Activated naive CD8-positive, alpha-beta T cell treated with anti-CD3 and anti-CD28 coated beads, Interleukin-2, amount 50 U/mL, for 16 hours (primary cell): ENCODE results near the gene USP47.

Source experiments
- DNase-seq: peaks from one replicate; pipeline ENCODE4 v3.0.0-alpha.2; 2020; ENCODE audit warnings: low read depth, low spot score

The USP47 gene

DNA sequence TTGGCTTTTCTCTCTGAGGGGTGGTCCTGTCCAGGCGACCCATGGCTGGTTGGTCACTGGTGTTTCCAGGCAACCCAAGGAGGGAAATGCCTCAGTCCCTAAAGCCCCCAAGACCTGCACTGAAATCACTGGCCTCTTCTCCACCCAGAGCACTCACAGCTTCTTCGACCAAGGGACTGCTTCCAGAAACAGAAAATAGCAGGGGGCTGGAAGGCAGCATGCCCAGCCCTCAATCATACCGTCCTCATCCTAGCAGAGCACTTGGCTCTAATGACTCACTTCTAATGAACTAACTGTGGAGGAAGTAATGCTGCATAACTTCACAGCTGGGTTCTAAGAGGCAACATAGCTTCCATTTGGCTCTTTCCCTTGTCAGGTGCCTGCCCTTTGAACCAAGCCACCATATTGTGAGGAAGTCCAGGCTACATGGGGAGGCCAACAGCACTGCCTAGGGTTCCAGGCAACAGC, 139.1 kb downstream of the USP47 start:
- DNase-seq, result no peak

- no peak for DNase-seq
Observed at GRCh38 chr11:11981364-11981763, 139.6 kb downstream of the USP47 start.

DNA sequence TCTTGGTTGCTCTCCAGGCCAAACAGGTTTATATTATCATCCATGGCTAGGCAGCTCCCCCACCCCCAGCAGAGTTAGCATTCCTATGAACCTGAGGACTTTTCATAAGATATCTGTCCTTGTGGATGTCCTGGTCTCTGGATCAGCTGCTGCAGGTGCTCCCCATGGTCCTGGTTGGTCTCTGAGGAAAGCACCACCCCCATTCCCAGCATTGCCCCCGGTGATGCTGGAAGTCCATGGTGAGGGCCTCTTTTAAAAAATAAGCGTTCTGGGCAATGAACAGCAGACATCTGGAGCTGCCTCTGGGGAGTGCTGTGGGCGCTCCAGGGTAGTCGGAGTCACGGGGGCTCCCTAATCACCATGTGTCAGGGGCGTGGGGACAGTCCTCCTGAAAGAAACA, 140.1 kb downstream of the USP47 start:
- DNase-seq, result no peak

DNA sequence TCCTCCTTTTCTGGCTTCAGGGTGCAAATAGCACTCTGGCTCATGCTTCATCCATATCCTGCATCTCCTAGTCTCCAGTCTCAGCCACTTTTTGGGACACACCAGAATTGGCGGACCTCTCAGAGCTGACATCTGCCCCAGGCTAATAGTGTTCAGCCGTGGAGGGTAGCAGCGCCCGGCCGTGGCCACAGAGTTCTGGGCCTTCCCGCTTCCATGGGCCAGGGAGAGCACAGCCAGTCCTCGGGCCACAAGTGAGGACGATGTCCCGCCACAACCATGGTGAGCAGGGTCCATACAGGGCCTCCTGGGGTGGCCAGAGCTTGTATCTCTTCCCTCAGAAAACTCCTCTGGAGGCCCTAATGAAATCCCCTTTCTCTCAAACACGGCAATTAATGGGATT, 140.7 kb downstream of the USP47 start:
- DNase-seq, result no peak

- DNase-seq, result no peak
Observed at GRCh38 chr11:11982975-11983374, 141.2 kb downstream of the USP47 start.

DNA sequence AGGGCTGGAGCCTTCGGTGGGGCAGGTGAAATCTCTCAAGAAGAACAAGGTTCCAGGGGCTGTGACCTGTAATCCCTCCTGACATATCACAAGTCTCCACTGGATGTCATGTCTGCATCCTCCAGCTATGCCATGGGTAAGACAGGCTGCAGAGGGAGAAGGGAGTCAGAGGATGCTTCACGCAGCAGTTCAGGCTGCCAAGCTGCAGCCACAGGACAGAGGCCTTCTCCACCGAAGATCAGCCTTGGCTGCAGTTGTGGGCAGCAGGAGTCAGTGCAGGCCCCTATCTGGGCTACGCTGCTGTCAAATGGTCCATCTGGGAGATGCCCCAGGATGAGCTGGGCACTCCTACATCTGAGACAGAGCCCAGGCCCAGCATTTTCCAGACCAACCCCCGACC, 141.7 kb downstream of the USP47 start:
- DNase-seq, result no peak

- no peak for DNase-seq
Observed at GRCh38 chr11:11984563-11984962, 142.8 kb downstream of the USP47 start.

DNA sequence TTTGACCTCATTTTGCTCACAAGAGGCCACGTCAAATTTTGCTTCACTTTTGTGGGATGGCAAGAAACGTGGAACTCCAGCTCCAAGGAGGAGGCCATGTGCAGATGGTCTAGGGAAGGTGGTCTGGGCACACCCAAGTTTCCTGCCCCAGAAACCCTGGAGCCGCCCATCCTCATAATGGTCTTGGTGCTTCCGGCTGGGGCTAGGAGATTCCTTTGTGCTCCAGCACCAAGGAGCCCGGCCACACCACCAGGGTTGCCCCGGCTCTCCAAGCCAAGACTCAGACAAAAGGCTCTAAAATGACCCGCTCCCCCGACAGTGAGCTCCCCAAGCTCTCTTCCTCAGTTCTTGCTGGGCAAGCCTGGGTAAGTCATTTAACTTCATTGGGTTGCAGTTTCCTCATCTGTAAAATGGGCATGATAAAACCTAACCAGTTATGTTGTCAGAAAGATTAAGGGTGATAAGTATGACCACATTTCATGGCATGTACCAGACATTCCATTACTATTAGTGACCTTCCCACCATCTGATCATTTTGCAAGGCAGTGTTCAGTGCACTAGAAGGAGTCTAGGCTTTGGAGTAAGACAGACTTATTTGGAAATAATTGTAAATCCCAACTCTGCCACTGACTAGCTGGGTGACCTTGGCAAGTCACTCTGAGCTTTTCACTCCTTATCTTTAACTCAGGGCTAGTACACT, 143.4 kb downstream of the USP47 start:
- DNase-seq, result no peak

DNA sequence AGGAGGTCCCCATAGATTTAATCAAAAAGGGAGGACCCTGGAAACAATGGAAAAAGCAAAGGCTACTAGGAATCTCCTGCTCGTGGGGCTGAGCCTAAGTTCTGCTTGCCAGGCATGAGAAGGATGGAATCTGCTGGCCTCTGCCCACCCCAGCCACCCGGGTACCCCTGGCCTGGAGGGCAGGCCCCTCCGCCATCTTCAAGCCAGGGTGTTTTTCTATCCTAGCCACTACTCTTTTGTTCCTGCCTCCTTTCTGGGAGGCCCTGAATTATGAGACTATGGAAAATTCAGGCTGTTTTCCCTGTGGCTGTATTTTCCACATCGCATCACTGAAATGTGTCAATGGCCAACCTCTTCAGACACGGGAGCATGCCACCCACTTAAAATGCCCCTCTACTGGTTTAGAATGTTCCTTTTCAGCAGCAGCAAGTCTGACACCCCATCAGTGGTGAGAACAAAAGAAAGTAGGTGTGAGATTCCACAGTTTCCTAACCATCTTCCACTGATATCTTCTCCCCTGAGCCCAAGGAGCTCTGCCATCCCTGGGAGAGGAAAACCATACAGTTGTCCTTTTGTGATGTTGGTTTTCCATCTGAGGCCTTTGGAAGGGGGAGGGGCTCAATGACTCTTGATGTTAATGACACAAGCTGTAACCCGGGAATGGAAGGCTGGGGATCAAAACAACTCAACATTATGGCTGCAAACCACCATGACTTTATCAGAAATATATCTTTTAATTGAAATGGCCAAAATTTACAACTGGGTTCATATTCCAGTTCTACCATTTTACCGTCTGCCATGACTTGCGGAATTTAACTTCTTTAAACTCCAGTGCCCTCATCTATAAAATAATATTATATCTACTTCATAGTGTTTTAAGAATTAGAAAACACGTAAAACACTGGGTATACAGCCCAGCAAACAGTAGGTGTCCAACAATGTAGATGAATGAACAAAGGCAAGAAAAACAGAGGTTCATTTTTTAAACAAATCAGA, 144.5 kb downstream of the USP47 start:
- DNase-seq, result no peak

GRCh38 chr11:11987503-11988022, 145.8 kb downstream of the USP47 start:
- DNase-seq, result no peak

GRCh38 chr11:11988099-11988651, 146.4 kb downstream of the USP47 start:
- no peak for DNase-seq

GRCh38 chr11:11988681-11989261, 147.0 kb downstream of the USP47 start:
- DNase-seq, result no peak

DNA sequence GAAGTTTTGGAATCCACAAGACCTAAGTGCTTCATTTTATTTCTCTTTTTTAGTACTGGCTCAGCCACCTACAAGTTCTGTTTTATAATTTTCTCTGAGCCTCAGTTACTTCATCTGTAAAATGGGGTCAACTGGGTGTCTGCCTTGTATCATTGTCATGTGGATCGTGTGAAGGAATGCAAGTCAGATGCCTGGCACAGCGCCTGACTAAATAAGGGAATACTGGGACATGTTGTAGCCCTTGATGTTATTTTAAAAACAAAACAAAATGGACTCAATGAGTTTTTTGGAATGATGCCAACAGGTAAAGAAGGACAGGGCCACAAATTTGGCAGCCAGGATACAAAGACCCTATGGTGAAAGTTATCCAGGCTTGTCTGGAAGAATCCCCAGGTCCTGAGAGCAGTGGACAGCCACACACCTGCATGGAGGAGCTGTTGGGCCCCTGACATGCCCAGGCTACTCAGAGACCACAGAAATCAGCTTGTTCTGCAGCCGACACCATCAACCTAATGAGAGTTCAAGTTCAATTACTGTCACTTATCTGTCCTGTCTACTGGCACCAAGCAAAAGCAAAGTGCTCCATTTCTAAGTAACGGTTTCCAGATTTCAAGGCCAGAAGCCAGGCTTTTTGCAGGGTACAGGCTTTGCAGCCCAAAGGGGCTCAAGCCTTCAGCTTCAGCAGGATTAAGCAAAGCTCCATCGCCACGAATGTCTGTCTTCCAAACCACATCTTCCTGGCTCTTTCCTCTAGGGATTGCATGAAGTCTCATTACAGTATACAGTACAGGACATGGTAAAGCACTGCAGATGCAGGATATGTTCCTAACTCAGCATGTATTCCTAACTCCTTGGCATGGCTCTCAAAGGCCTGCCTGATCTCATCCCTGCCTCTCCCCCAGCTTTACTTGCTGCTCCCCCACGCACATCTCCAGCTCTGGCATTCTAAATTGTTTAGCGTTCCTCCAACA, 148.3 kb downstream of the USP47 start:
- DNase-seq, result no peak

- no peak for DNase-seq
Observed at GRCh38 chr11:11992257-11993212, 150.8 kb downstream of the USP47 start.

DNA sequence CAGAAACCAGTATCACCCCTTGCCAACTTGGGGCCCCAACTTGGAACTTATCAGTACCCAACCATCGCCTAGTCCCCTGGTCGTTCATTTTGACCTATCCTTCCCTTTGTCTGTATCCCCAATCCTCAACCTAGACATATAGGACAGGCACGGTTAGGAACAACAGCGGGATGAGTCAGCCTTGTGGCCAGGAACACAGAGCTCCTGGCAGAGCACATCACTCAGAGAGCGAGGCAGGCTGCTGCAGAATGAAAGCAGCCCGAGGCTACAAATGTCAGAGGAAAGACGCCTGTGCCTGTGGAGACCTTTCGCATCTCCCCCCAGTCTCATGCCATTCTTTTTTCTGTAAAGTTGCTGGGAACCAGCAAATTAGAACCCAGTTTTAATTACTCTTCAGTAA, 152.1 kb downstream of the USP47 start:
- DNase-seq, result no peak

- no peak for DNase-seq
Observed at GRCh38 chr11:11995601-11996000, 153.8 kb downstream of the USP47 start.

DNA sequence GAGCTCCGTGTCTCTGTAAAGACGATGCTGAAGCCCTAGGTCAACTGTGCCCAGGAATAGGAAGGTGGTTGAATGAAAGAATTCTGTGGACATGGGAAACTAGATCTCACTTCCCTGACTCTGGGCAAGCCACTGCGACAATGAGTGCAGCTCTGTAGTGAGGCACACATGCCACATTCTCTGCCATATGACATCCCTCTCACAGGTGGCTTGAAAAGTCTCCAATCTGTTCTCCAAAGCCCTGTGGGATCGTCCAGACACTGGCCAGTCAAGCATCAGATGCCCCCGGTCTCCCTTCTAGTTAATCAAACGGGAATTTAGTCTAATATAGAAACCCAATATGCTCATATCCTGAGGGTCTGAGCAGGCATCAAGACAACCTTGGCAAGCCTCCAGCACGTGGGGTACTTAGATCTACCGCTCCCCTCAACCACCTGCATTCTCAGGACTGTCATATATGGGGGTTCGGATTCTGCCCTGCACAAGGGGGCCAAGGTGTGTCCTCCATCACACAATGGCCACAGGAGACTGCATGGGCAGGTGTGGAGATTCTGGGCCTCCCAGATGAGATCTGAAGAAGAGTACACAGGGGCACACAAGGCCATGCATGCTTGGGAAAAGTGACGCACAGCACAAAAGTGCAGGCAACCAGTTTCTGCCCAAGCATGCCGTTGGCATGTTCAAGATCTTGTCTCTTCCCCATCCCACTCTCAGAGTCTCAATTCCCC, 154.7 kb downstream of the USP47 start:
- DNase-seq, result no peak

- no peak for DNase-seq
Observed at GRCh38 chr11:11997049-11997322, 155.2 kb downstream of the USP47 start.
